Measurements from ENCODE around the gene TCHHL1. TPM values are rescaled to one million over a fixed set of nuclear protein-coding genes. Genes with fewer than 3 reads are reported as not detected.
"Not testable (repeated sequence)": the region's sequence is repeated elsewhere in the genome, so short reads cannot be mapped to it uniquely, and the experiment has no call there.

TCHHL1 gene
- total and polyA plus RNA-seq, 8 donors, result not detected

DNA sequence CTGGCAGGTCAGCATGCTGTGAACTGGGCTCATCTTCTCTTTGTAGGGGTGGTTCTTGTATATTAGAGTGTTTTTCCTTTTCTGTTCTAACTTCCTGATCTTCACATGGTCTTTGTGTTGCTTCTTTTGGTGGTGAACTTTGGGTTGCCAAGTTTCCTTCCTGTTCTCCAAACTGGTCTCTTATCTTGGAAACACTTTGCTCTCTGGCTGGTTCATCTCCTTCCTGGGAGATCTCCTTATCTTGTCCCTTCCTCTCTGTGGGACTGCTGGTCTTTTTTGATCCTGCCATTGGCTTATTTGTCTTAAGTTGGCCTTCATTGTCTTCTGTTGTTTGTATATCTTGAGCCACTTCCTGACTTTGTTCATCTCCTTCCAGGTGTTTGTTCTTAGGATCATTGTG lies 2.1 kb downstream of the TCHHL1 start:
- intact Hi-C loops (cut with DNase I), result no loop called here
- H3K4me1 ChIP-seq, result no peaks in the 10 kb centered on the region
- H3K4me3 ChIP-seq, result no peak overlapping the region
- H3K9me3 ChIP-seq, result no peaks in the 10 kb centered on the region
- no peak overlapping the region for H3K27ac ChIP-seq
- TF ChIP-seq, protein P1, sequence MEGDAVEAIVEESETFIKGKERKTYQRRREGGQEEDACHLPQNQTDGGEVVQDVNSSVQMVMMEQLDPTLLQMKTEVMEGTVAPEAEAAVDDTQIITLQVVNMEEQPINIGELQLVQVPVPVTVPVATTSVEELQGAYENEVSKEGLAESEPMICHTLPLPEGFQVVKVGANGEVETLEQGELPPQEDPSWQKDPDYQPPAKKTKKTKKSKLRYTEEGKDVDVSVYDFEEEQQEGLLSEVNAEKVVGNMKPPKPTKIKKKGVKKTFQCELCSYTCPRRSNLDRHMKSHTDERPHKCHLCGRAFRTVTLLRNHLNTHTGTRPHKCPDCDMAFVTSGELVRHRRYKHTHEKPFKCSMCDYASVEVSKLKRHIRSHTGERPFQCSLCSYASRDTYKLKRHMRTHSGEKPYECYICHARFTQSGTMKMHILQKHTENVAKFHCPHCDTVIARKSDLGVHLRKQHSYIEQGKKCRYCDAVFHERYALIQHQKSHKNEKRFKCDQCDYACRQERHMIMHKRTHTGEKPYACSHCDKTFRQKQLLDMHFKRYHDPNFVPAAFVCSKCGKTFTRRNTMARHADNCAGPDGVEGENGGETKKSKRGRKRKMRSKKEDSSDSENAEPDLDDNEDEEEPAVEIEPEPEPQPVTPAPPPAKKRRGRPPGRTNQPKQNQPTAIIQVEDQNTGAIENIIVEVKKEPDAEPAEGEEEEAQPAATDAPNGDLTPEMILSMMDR (IDR thresholded peaks at IDR 0.05), result no peak
- DNase-seq (no peak), ATAC-seq (no peak)
- peaks cover 0 to 8% of the 10 kb centered on the region in 2 donors for H3K27me3 ChIP-seq
- no peaks in the 10 kb centered on the region for H3K36me3 ChIP-seq

DNA sequence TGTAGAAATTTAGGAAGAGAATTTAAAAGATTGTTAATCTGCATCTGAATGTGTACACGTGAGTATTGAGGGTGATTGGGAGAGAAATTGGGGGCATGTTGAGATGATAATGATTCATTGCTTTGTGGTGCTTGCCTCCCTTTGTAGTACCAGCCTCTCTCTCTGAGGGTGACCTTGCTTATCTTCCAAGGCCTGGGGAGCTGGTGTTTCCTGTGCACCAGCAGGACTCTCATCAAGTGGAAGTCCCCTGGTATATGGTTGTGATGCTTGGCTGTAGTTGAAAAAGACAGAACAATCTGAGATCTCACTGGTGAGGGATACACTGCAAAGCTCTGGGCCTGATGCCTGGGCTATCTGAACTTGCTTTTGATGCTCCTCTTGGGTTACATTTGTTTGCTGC lies 4.0 kb downstream of the TCHHL1 start:
- TF ChIP-seq, protein P1 (IDR thresholded peaks at IDR 0.05), result no peak

DNA sequence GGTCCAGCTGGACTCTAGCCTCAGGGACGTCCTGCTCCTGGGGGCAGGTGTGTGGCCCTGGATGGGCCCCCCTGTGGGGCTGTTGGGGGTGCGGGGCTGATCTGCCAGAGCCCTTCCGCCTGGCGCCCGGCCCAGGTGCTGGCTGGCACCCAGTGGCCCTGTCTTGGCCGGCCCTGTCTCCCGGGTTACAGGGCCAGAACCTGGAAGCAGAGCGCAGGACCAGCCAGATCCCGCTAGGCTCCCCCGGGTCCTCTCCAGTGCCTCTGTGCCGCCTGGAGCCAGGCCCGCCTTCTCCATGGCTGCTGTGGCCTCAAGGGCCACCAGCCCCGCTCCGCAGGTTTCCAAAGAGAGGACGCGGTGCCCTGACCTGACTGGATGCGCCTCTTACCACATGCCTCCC lies 7.8 kb downstream of the TCHHL1 start:
- intact Hi-C loops (cut with DNase I); ATAC-seq; H3K36me3 ChIP-seq; H3K9me3 ChIP-seq; H3K4me1 ChIP-seq; H3K27ac ChIP-seq; H3K4me3 ChIP-seq: not testable (repeated sequence)
- peak in 1 of 4 donors; percentile 50 for DNase-seq
- peaks cover 0 to 17% of the 10 kb centered on the region in 2 donors for H3K27me3 ChIP-seq

More for the DNA sequence above, 4.0 kb downstream of the TCHHL1 start:
- Histone ChIP-seq H3K27ac (no peak overlapping the region), H3K4me1 (no peaks in the 10 kb centered on the region), H3K9me3 (no peaks in the 10 kb centered on the region), H3K36me3 (no peaks in the 10 kb centered on the region), H3K4me3 (no peak overlapping the region), H3K27me3 (peaks cover 0 to 5% of the 10 kb centered on the region in 2 donors)
- intact Hi-C loops (cut with DNase I), result no loop called here
- DNase-seq (no peak), ATAC-seq (no peak)

DNA sequence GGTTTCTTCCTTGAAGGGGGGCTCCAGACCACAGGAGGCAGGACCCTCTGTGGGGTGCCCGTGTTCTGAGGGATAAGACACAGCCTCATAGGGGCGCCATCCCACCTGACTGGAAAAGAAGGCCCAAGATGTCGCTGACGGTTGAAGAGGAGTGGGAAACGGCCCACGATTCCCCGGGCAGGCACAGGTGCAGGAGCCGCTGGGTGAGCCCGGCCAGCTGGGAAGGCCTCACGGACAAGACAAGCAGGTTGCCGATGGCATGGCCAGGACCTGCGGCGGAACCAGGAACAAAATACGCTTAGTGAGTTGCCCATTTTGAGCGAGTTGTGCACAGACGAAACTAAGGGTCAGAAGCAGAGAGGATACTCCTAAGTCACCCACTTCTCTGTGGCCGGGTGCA lies 8.4 kb downstream of the TCHHL1 start:
- H3K4me1 ChIP-seq; ATAC-seq; H3K27ac ChIP-seq; H3K4me3 ChIP-seq; H3K36me3 ChIP-seq; H3K9me3 ChIP-seq; intact Hi-C loops (cut with DNase I): not testable (repeated sequence)
- H3K27me3 ChIP-seq, result peaks cover 0 to 20% of the 10 kb centered on the region in 2 donors
- DNase-seq, result peak in 1 of 4 donors; percentile 58

DNA sequence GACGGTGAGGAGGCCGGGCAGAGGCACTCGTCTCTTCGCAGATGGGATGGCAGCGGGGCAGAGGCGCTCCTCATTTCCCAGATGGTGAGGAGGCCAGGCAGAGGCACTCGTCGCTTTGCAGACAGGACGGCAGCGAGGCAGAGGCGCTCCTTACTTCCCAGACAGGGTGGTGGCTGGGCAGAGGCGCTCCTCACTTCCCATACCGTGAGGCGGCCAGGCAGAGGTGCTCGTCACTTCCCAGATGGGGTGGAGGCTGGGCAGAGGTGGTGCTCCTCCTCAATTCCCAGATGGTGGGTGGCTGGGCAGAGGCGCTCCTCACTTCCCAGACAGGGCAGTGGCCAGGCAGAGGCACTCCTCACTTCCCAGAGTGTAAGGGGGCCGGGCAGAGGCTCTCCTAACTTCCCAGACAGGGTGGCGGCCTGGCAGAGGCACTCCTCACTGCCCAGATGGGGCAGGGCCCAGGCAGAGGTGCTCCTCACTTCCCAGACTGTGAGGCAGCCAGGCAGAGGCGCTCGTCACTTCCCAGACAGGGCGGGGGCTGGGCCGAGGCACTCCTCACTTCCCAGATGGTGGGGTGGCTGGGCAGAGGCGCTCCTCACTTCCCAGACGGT lies 9.9 kb downstream of the TCHHL1 start:
- Histone ChIP-seq H3K9me3 (no peaks in the 10 kb centered on the region), H3K4me1 (no peaks in the 10 kb centered on the region), H3K27me3 (peaks cover 0 to 23% of the 10 kb centered on the region in 2 donors), H3K4me3 (no peak overlapping the region), H3K36me3 (no peaks in the 10 kb centered on the region), H3K27ac (no peak overlapping the region)
- ATAC-seq (no peak), DNase-seq (peak in 1 of 4 donors; percentile 60)
- intact Hi-C loops (cut with DNase I), result no loop called here
- TF ChIP-seq, protein P1 (IDR thresholded peaks at IDR 0.05), result no peak

DNA sequence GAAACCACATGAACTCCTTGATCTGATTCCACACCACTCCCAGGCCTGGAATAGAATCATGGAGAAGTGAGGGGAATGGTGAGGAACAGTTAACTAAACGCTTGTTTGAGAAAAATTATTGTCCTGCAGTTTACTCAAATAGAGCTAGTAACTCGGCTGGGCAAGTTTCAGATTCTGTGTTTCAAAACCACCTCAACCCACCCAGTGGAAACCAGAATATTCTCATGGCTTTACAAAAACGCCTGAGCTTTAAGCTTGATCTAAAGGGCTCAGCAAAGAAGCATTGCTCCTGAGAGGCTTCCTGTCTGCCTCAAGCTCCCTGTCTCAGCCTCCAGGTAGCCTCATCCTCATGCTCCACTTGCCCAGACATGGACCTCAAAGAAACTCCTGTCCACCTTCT lies 16.6 kb downstream of the TCHHL1 start:
- intact Hi-C loops (cut with DNase I), result no loop called here
- no peaks in the 10 kb centered on the region for H3K36me3 ChIP-seq
- H3K27me3 ChIP-seq, result peaks cover 0 to 33% of the 10 kb centered on the region in 2 donors
- TF ChIP-seq, protein P1 (IDR thresholded peaks at IDR 0.05), result no peak
- ATAC-seq (no peak), DNase-seq (no peak)
- H3K4me1 ChIP-seq, result no peaks in the 10 kb centered on the region
- no peaks in the 10 kb centered on the region for H3K9me3 ChIP-seq
- no peak overlapping the region for H3K4me3 ChIP-seq
- H3K27ac ChIP-seq, result no peak overlapping the region
